HG03575 (cell line): ENCODE measurements around the gene SELP.

ENCODE experiments used
- ATAC-seq: cut with Tn5 transposase; IDR thresholded peaks from one replicate; pipeline ENCODE4 v1.9.1; 2021; ENCODE audit not compliant: unreplicated experiment, insufficient number of reproducible peaks, low FRiP score; ENCODE audit errors: extremely low read depth

Gene SELP

DNA sequence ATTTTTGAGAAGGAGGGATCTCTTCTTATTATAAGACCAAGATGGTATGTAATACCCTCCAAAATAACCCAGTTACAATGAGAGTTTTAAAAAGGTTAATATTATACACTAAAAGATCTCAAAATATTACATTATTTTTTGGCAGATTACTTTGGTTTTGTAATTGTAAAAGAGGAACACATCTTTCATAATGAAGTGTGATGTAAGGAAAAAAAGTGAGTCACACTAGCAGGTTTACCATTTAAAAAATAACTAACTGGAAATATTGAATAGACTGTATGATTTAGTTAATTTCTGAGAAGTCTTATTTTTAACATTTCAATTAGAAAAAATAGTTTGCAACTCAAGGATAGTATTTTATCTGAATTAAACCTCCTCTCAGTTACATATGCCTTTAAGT is 44.7 kb downstream of the SELP start:
- no peak for ATAC-seq

DNA sequence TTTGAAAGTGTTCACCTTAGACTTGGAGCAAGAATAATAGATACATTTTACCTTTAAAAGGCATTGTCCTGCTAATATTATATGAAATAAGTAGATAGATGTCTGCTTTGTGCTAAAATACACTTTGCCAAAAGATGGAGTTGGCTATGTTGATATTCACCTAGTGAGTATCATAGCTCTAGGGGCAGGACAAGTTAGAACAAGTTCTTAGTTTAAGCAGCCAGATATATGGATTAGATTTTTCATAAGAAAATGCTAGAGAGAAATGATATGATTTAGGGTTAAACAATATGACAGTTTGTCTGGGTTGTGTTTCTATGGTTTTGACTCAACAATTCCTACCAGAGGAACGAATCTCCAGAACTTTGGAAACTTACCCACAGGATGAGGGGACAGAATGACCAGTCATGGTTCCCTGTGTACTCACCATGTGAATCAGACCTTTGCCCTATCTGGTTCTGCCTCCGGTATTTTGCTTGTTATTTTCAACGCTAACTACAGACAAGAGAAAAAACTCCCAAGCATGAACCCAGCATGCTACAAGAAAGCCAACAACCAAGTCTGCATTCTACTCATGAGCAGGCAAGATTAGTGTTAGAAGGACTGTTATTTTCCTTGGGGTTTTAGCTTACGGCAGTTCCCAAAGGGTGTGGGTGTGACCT is 45.3 kb downstream of the SELP start:
- no peak for ATAC-seq

DNA sequence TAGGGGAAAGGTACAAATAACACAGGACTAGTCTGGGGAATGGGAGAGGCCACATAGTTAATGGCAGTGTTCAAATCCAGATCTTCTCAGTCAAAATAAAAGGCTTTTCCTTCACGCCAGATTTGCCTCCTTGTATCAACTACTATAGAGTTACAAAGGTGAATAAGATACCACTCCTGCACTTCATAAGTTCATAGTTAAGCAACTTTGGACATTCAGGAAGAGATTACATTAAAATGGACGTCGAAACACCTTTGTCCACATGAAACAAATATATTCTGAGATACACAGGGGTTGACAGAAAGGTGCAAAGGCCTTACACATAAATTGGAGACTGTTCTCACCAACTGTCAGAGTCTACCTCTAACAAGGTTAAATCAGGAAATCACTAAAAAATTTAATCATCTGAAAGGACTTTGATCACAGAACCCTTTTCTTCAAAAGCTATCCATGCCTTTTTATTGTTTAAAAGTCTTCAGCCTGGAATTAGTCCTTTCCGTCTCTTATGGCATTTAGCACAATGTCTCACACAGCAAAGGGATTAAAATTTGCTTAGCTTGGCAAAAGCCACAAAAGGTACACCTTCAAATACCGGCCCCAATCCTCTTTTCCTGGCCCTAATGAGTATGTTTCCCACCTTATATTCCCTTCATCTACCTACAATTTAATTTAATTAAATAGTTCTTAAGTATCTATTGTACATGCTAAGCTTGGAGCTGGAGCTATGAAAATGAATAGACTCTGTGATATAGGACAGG is 51.8 kb downstream of the SELP start:
- no peak for ATAC-seq

DNA sequence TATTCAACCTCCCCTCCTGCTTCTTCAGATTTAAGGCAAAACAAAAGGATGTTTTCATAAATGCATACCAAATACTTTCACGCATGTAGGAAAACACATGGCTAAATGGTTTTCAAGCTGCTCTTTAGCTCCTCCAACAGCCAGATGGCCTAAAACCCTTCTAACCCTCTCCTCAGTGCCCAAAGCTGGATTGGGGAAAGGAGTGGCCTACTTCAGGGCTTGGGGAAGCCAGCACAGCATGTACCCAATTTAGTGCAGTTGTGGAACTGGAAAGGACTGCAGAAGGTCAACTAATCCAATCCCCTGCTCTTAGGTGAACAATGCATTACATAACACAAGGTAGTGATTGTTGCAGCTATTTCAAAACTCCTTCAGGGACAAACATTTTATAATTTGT is 53.0 kb downstream of the SELP start:
- ATAC-seq, result no peak

DNA sequence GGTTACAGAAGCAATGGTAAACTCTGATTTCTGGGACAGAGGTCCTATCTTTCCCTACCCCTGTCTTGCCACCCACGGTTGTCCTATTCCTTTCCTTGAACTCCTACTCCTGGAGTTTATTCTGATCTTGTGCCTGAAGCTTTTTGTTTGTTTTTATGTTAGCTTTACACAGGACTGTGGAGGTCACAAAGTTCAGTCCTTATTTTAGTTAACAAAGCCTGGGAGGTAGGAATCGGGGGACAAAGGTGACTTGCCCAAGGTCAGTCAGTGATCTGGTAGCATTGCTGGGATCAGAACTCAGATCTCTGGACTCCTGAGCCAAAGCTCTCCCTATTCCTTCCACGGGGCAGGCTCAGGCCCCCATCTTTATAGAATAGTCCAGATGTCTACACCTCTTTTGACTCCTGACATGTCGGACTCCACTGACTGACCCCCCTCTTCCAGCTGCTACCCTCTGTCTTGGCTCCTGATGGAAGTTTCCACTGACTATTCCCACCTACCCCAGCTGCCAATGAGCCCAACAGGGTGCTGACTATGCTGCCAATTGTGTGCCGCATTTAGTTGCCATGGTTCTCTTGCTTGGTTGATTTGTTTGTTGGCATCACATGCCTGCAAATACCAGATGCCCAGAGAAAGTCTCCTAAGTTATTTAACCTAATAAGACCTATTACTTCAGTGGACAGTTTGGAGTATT is 53.5 kb downstream of the SELP start:
- ATAC-seq, result no peak

DNA sequence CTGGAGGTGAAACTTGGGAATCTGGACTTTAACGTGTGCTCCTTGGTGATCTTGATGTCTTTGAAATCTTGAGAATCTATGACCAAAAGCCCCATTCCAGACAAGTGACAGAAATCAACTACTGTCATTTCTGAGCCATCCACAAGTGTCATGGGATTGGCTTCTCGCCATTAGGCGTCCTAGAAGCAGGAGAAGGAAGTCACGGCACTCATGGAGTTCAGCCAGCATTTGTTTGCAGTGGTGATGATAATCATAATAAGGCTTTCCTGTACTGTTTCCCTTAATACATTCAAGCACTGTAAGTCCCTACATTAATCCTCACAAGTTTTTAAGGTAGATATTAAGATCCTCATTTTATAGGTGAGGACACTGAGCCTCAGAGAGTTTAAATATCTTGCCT is 55.6 kb downstream of the SELP start:
- ATAC-seq, result no peak

DNA sequence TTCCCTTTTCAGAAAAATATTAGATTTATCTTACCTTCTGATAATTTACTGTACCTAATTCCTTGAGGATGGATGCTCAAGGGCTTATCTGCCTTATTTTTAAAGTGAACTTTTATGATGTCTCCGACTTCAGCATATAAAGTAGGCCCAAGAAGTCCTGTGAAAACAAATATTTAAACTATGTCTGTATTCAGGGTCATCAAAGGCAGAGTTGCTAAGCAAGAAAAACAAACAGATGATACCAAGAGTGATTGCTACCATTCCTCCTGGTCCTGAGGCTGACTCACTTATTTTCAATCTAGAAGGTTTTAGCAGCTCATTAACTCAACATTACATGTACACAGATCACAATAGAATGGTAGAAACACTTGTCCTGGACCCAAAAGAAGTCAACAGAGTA is 57.7 kb downstream of the SELP start:
- no peak for ATAC-seq

DNA sequence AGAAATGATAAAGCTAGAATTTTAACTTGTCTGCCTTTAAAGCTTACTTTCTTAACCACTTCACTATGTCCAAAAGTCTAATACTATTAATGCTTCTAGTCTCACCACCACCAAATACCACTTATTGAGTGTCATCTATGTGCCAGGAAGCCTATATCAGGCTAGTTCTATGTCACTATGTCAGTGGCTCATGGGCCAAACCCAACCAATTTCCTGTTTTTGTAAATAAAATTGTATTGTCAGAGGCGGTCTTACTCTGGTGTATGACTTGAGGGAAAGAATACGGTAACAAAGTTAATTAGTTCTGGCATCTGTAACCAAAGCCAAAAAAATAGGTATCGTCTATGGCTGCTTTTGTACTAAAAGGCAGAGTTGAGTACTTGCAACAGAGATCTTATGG is 58.5 kb downstream of the SELP start:
- ATAC-seq, result no peak

DNA sequence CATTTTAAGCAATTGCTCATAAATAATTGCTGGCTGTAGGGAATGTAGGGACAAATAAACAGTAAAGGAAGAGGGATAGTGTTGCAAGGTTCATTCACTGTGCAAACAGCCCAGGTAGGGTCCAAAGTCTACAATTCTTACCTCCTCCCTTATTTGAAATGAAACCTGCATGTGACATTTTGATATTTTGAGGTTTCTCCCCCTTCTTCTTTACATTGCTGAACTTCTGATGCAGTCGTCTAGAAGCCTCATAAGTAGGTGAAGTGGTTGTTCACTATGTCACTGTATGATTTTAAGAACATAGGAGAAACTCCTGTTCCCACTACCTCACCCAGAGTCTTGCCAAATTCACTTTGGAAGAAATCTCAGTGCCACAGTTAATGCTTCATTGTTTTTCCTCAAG is 59.8 kb downstream of the SELP start:
- no peak for ATAC-seq

DNA sequence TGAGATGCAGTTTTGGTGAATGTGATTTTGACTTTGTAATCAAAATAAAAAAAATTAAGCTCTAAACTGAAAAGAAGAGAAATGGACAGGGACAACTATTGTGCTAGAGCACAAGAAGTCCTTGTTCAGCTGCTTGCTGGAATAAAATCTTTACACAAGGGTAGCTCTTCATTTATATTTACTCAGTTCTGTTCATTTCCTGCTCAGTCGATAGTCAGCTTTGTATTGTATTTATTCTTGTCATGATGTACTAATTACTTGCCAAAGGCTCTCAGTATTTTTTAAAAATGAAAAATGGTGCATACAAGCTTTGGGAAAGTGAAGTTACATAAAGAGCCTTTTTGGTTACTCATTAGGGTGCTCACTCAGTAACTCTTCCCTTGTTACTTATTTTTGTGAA is 61.4 kb downstream of the SELP start:
- ATAC-seq, result no peak

DNA sequence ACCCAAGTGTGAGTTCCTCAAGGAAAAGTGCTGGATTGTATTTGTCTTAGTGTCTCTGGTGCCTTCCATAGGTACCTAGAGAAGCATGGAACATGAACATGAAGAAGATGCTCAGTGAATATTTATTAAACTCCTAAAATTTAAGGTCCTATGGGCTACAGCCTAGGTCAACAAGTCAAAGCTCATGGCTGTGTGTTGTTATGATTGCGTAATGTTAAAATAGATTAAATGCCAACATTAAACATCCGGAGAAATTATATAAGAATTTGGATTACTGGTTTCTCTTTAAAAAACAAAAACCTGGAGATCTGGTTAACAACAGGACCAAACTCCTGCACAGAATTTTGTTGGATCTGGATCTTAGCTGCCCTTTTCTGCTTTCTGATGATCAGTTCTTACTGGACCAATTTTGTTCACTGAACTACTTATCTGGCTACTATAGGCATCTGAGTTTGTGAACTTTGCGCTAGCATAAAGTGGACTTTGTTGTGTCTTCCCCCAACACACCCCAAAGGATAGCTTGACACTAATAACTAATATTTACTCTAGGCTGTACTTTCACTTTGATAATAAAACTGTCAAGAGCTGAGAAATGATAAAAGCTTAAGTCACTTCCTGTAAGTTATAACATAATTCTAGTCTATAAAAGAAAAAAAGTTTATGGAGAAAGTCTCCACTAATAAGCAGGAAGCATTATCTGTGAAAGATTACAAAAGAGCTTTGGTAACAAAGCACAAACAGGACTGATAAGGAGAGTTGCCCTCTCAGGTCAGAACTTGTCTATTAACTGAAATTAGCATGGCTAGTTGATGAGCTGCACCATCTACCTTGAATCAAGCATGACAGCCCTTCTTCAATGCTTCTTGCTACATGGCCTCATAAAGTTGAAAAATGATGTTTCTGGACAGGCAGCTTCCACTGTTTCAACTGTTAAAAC is 64.3 kb downstream of the SELP start:
- no peak for ATAC-seq

DNA sequence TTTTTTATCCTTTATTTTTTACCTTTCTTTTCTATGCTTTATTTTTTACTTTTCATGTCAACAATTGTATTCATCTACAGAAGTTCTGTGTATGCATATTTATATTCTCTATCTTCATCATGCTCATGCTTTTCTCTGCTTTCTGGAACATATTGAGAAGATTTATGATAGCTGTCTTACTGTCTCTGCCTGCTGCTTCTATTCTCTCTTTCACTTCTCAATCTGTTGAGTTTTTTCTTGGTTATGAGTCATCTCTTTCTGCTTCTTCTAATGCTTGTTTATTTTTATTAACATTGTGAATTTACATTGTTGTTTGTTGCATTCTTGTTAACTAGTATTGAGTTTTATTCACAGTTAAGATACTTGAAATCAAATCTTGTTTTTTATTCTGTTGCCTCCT is 66.3 kb downstream of the SELP start:
- no peak for ATAC-seq

DNA sequence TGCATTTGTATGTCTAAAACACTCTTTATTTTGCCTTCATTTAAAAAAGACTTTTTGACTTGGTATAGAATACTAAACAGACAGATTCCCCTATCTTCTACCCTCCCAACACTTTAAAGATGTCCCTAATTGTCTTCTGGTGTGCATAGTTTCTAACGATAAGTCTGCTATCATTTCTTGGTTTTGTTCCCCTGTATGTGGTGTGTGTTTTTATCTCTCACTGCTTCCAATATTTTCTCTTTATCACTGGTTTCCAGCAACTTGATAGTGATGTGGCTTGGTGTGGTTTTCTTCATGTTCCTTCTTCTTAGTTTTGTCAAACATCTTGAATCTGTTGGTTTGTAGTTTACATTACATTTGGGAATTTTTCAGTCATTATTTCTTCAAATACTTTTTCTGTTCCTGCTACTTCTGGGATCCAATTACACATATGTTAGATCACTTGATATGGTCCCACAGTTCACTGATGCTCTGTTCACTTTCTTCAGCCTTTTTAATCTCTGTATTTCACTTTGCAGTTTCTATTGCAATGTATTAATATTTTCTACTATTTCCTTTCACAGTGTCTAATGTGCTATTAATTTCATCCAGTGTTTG is 66.8 kb downstream of the SELP start:
- ATAC-seq, result no peak

DNA sequence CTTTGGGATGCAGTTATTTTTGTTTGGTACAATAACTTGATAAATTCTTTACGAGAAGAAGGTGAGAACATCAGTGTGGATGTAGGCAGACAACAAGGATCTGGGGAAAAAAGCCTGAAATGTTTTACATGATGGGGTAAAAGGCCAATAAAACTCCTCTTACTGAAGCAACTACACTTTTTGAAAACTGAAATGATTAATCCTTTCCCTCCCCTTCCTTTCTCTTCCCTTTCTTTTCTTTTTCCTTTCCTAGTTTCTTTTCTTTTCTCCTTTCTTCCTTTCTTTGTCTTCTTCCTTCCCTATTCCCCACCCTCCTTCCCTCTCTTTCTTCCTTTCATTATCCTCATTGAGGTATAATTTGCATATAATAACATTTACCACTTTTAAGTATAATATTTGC is 68.2 kb downstream of the SELP start:
- no peak for ATAC-seq

DNA sequence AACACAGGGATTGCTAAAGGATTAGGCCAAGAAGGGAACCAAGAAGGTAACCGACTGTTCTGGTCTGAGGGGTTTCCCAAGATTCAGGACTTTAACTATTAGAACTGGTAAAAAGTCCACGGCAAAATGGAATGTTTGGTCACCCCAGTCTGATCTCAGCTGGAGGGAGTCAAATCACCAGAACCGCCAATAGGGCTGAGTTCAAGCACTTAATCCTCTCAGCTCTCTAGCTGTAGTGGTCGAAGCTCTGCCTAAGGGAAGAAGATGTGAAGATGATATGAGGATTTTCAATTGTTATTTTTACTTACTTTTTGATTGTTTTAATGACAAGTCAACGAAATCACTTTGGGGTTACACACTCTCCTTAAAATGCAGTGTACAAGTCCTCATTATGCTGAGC is 72.8 kb downstream of the SELP start:
- ATAC-seq, result no peak

DNA sequence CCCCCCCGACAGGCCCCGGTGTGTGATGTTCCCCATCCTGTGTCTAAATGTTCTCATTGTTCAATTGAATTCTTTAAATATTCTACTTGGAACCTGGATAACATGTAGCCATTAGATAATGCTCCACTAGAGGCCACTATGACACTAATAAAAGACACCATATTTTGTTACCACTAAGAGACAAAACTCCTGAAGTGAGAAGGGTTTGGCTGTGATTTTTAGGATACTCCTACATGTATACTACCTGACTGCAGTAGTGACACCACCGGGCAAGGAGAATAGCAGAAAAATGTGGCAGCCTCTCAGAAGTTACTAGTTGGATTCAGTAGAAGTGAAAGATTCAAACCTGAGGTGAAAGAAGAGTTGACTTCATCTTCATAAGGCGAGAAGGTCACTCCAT is 79.6 kb downstream of the SELP start:
- ATAC-seq, result no peak

DNA sequence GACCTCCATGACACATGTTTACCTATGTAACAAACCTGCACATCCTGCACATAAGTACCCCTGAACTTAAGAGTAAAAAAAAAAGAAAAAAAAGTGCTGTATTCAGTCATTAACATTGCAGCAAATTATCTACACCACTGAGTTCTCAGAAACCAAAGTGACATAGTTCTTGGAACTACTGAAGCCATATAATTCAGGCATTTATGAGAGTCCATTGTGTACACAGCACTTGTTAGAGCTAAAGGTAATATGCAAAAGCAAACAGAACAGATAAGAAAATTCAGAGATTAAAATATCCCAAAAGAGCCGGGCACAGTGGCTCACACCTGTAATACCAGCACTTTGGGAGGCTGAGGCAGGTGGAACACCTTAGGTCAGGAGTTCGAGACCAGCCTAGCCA is 81.6 kb downstream of the SELP start:
- ATAC-seq, result no peak

DNA sequence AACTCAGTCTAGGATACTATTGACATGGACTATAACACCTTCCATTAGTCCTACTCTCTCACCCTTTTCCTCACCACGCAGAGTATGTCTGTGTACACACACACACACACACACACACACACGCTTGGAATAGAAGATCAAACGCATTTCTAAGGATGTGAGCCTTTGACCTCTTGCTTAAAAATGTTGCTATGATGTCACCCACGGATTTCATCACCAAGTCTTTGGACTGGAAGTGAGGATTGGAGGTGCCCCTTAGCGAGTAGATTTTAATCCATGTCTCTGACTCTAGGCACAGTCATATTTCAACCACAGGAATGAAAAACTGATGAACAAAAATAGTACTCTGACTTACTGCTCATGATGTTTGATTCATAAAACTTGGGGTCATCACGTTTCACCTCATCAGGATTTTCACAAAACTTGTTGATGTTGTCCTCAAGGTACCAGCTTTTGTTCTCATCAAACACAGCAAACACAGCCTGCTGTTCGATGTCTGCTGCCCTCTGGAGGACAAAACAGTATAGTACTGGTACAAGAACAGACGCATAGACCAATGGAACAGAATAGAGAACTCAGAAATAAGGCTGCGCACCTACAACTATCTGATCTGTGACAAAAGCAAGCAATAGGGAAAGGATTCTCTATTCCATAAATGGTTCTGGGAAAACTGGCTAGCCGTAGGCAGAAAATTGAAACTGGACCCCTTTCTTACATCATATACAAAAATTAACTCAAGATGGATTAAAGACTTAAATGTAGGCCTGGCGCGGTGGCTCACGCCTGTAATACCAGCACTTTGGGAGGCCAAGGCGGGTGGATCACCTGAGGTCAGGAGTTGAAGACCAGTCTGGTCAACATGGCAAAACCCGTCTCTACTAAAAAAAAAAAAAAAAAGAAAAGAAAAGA is 83.6 kb downstream of the SELP start:
- ATAC-seq, result no peak
